IMR-90 (cell line): ENCODE data around the gene MBTD1. TPM values are rescaled to one million over a fixed set of nuclear protein-coding genes. Genes with fewer than 3 reads are reported as not detected.

Experiments
- ATAC-seq: fragments of 200-7000 bp; cut with Tn5 transposase; 2 replicates; pipeline ENCODE4 v1.9.1; 2020; ENCODE audit warnings: low read depth, mild to moderate bottlenecking, moderate library complexity
- BruUV-seq: library from RNA; stranded (reverse); fragments of 400-500 nt; replicated peaks from 2 replicates; lab custom pipeline; 2021; lab: Mats Ljungman, UMichigan
- CTCF ChIA-PET: fragments of 300-600 bp; formaldehyde crosslinking; extraction: SDS; loops from one replicate; lab custom pipeline; 2021; ENCODE audit warnings: antibody characterized with exemption; lab: Yijun Ruan, JAX
- POLR2A ChIA-PET: fragments of 300-600 bp; sonication (Branson Sonifier 250); formaldehyde crosslinking; loops from one replicate; lab custom pipeline; 2022; ENCODE audit warnings: antibody characterized with exemption; ENCODE audit not compliant: unreplicated experiment; lab: Charles Lee
- DNase-seq: peaks from one replicate; pipeline ENCODE4 v3.0.0; 2013
- H2AFZ ChIP-seq: replicated peaks from 2 replicates; pipeline ENCODE3; 2013; ENCODE audit warnings: low read length, mild to moderate bottlenecking; ENCODE audit not compliant: poor library complexity
- H2AK5ac ChIP-seq: 2 replicates; pipeline ENCODE4 v1.6.1; 2013; ENCODE audit warnings: low read depth, low read length, inconsistent platforms
- H2AK9ac ChIP-seq: replicated peaks from 2 replicates; pipeline ENCODE3; 2013; ENCODE audit warnings: mild to moderate bottlenecking, low read depth, low read length, moderate library complexity; ENCODE audit not compliant: poor library complexity
- H2BK120ac ChIP-seq: 2 replicates; pipeline ENCODE4 v1.6.1; 2013; ENCODE audit warnings: low read depth, low read length, inconsistent platforms
- H2BK15ac ChIP-seq: 3 replicates; pipeline ENCODE4 v1.6.1; 2013; ENCODE audit warnings: low read depth, low read length, inconsistent platforms
- H2BK20ac ChIP-seq: 2 replicates; pipeline ENCODE4 v1.6.1; 2013; ENCODE audit warnings: low read depth, mild to moderate bottlenecking, inconsistent platforms, low read length, moderate library complexity
- H2BK5ac ChIP-seq: 2 replicates; pipeline ENCODE4 v1.6.1; 2013; ENCODE audit warnings: mild to moderate bottlenecking, low read depth, low read length, inconsistent platforms; ENCODE audit not compliant: poor library complexity, severe bottlenecking
- H3K14ac ChIP-seq: replicated peaks from 2 replicates; pipeline ENCODE4 v1.6.1; 2013; ENCODE audit warnings: low read depth, low read length, inconsistent platforms
- H3K18ac ChIP-seq: 2 replicates; pipeline ENCODE4 v1.6.1; 2013; ENCODE audit warnings: low read depth, low read length, control low read depth
- H3K23ac ChIP-seq: 2 replicates; pipeline ENCODE4 v1.6.1; 2013; ENCODE audit warnings: low read depth, low read length, inconsistent platforms
- H3K27ac ChIP-seq: 2 replicates; pipeline ENCODE4 v1.5.1; 2013; ENCODE audit warnings: mild to moderate bottlenecking, control low read depth, low read length; ENCODE audit not compliant: insufficient read depth
- H3K27me3 ChIP-seq: 2 replicates; pipeline ENCODE4 v1.6.1; 2013; ENCODE audit warnings: low read length; ENCODE audit not compliant: control insufficient read depth, insufficient read depth
- H3K36me3 ChIP-seq: 2 replicates; pipeline ENCODE4 v1.6.1; 2013; ENCODE audit warnings: low read length, mixed read lengths; ENCODE audit not compliant: control insufficient read depth, insufficient read depth
- H3K4ac ChIP-seq: 2 replicates; pipeline ENCODE4 v1.6.1; 2013; ENCODE audit warnings: low read depth, low read length, inconsistent platforms
- H3K4me1 ChIP-seq: 2 replicates; pipeline ENCODE4 v1.6.1; 2013; ENCODE audit warnings: low read length, mixed read lengths; ENCODE audit not compliant: control insufficient read depth, insufficient read depth
- H3K4me2 ChIP-seq: 2 replicates; pipeline ENCODE4 v1.6.1; 2013; ENCODE audit warnings: low read depth, mild to moderate bottlenecking, control low read depth, low read length, moderate library complexity
- H3K4me3 ChIP-seq: 2 replicates; pipeline ENCODE4 v1.5.1; 2013; ENCODE audit warnings: low read depth, mild to moderate bottlenecking, control low read depth, low read length, moderate library complexity; ENCODE audit not compliant: insufficient read depth
- H3K56ac ChIP-seq: 2 replicates; pipeline ENCODE4 v1.6.1; 2013; ENCODE audit warnings: low read length, inconsistent platforms; ENCODE audit not compliant: insufficient read depth; ENCODE audit errors: extremely low read depth
- H3K79me1 ChIP-seq, 2 experiments: 2 replicates each; pipeline ENCODE4 v1.6.1; 2013; ENCODE audit warnings: low read length in 2 of 2, inconsistent platforms in 1 of 2, low read depth in 1 of 2
- H3K9ac ChIP-seq: 2 replicates; pipeline ENCODE4 v1.6.1; 2013; ENCODE audit warnings: low read depth, low read length, control low read depth
- H3K9me1 ChIP-seq: 2 replicates; pipeline ENCODE4 v1.6.1; 2013; ENCODE audit warnings: low read length, inconsistent platforms; ENCODE audit not compliant: insufficient read depth
- H3K9me3 ChIP-seq: 2 replicates; pipeline ENCODE4 v1.6.1; 2013; ENCODE audit warnings: low read length; ENCODE audit not compliant: control insufficient read depth, insufficient read depth
- H4K20me1 ChIP-seq: 2 replicates; pipeline ENCODE4 v1.6.1; 2013; ENCODE audit warnings: low read length, inconsistent platforms; ENCODE audit not compliant: insufficient read depth
- H4K5ac ChIP-seq: 2 replicates; pipeline ENCODE4 v1.6.1; 2013; ENCODE audit warnings: mild to moderate bottlenecking, low read depth, low read length, control low read depth
- H4K8ac ChIP-seq, 2 experiments: 2 replicates each; pipeline ENCODE4 v1.6.1; 2013; ENCODE audit warnings: low read depth in 2 of 2, low read length in 2 of 2, control low read depth in 1 of 2, inconsistent platforms in 1 of 2
- H4K91ac ChIP-seq: 2 replicates; pipeline ENCODE4 v1.6.1; 2013; ENCODE audit warnings: low read depth, low read length, inconsistent platforms; ENCODE audit not compliant: insufficient read depth
- CHD1 ChIP-seq: IDR thresholded peaks from 2 replicates; pipeline ENCODE4 v1.6.1; 2012; ENCODE audit warnings: low read depth, low read length, improper control_type of control experiment
- FOS ChIP-seq: fragments of 150-350 bp; IDR thresholded peaks from 2 replicates; pipeline ENCODE4 v1.6.1; 2016; ENCODE audit warnings: low read depth, low read length
- MAZ ChIP-seq: IDR thresholded peaks from 2 replicates; pipeline ENCODE4 v1.6.1; 2012; ENCODE audit warnings: low read depth, mild to moderate bottlenecking, low read length, improper control_type of control experiment, moderate library complexity, borderline replicate concordance
- MXI1 ChIP-seq: IDR thresholded peaks from 2 replicates; pipeline ENCODE4 v1.6.1; 2012; ENCODE audit warnings: low read depth, mild to moderate bottlenecking, low read length, moderate library complexity, borderline replicate concordance
- NFE2L2 ChIP-seq: fragments of 150-350 bp; IDR thresholded peaks from 2 replicates; pipeline ENCODE4 v1.6.1; 2016; ENCODE audit warnings: low read depth, mild to moderate bottlenecking, low read length
- POLR2A ChIP-seq: IDR thresholded peaks from 2 replicates; pipeline ENCODE4 v1.6.1; 2012; ENCODE audit warnings: mild to moderate bottlenecking, low read depth, low read length
- RCOR1 ChIP-seq: IDR thresholded peaks from 2 replicates; pipeline ENCODE4 v1.6.1; 2012; ENCODE audit warnings: mild to moderate bottlenecking, low read length, improper control_type of control experiment; ENCODE audit not compliant: insufficient replicate concordance
- USF2 ChIP-seq: fragments of 150-350 bp; IDR thresholded peaks from 2 replicates; pipeline ENCODE4 v1.6.1; 2017; ENCODE audit warnings: mild to moderate bottlenecking, antibody characterized with exemption, low read length, low read depth
- WGBS, 2 experiments: methylation state at CpG; one replicate each; pipeline versions ENCODE4 v1.1.5 to v1.1.7; 2013; ENCODE audit warnings: missing lambda C conversion rate in 2 of 2; ENCODE audit not compliant: insufficient read length in 1 of 2; ENCODE audit errors: extremely low coverage in 2 of 2; 5-methylcytosine and 5-hydroxymethylcytosine counted together
- dilution Hi-C: fragments of 300-500 bp; cut with HindIII; formaldehyde crosslinking; loops from one replicate; pipeline ENCODE4 v1.14.3; 2018; ENCODE audit warnings: low sequenced_read_pairs; ENCODE audit not compliant: unreplicated experiment
- in situ Hi-C: fragments of 300-500 bp; cut with MboI; formaldehyde crosslinking; loops from 3 replicates; pipeline ENCODE4 v1.14.3; 2019; ENCODE audit warnings: low sequenced_read_pairs, inconsistent platforms, mixed read lengths
- intact Hi-C: fragments of 100-400 bp; cut with micrococcal nuclease; formaldehyde crosslinking; loops from 2 replicates; pipeline ENCODE4 v1.10.0; 2022
- polyA plus RNA-seq, 3 experiments: library from polyadenylated mRNA; depleted of rRNA; stranded (reverse); fragments of >200 nt; gene quantifications; 2 replicates each; pipeline ENCODE4 v1.2.3, GENCODE V29; 2012; ENCODE audit warnings: low replicate concordance in 1 of 3
- total RNA-seq: library from RNA; depleted of rRNA; stranded (reverse); fragments of >200 nt; gene quantifications from 2 replicates; pipeline ENCODE4 v1.2.3, GENCODE V29; 2012

The MBTD1 gene
- total and polyA plus RNA-seq, 2 of the 4 experiments (the other 2 are of a cell fraction) = 3.2 to 5.6 TPM

GRCh38 chr17:51166198-51166986 is 93.5 kb downstream of the MBTD1 start, which contains the start of gene NME2:
Gene NME2, plus strand, starts transcription at chr17:51166411. Its CDS starts 420 bp downstream, at chr17:51166831.
- Histone ChIP-seq H3K79me1 (peaks cover 27 to 52% of the 10 kb centered on the region in 2 experiments), H3K4ac (peak within 1 kb of the TSS; percentile 97), H2BK20ac (no peak within 1 kb of the TSS), H3K4me1 (peaks cover 8% of the 10 kb centered on the region; the same call in 1 of the 2 replicates), H3K27me3 (no peaks in the 10 kb centered on the region), H2AFZ (peak within 1 kb of the TSS; percentile 99), H4K8ac (peak within 1 kb of the TSS; percentile 95 to 100), H3K9me1 (peaks cover 11% of the 10 kb centered on the region; the same call in 1 of the 2 replicates), H3K27ac (peak within 1 kb of the TSS; percentile 91), H3K9me3 (no peaks in the 10 kb centered on the region), H3K4me2 (peak within 1 kb of the TSS; percentile 94), H4K91ac (peak within 1 kb of the TSS; percentile 95), H3K14ac (peak within 1 kb of the TSS; percentile 99), H3K4me3 (peak within 1 kb of the TSS; percentile 87), H2BK5ac (peak within 1 kb of the TSS; percentile 95), H3K9ac (peak within 1 kb of the TSS; percentile 88), H2AK5ac (peak within 1 kb of the TSS; percentile 94), H3K18ac (peak within 1 kb of the TSS; percentile 76), H2BK15ac (peak within 1 kb of the TSS; percentile 25; the same call in 2 of the 3 replicates), H3K23ac (peak within 1 kb of the TSS; percentile 97), H2AK9ac (peak within 1 kb of the TSS; percentile 99), H3K36me3 (peaks cover 35% of the 10 kb centered on the region), H4K5ac (peak within 1 kb of the TSS; percentile 95), H2BK120ac (peak within 1 kb of the TSS; percentile 19; the same call in 1 of the 2 replicates), H4K20me1 (peaks cover 19% of the 10 kb centered on the region), H3K56ac (peak within 1 kb of the TSS; percentile 82)
- 1% methylated on average over 43 of the region's 98 CpGs; no CpG with 5 or more reads in 1 of the 2 experiments for WGBS, 2 experiments
- in situ Hi-C loops = no loop called here
- ChIA-PET POLR2A (no interaction called here), CTCF (interaction anchor here (0.5 to 1.3 kb wide), 2 partner anchors 43 to 98 kb away, joined by 3 read pairs; no protein-coding TSS in a partner anchor)
- TF ChIP-seq MXI1 = peak; percentile 99
- no peak for TF ChIP-seq CHD1
- TF ChIP-seq MAZ = peak; percentile 73; the same call in 1 of the 2 replicates
- TF ChIP-seq FOS = no peak
- TF ChIP-seq USF2 = peak; percentile 94
- TF ChIP-seq RCOR1 = no peak
- TF ChIP-seq NFE2L2 = no peak
- peak; percentile 72 for TF ChIP-seq POLR2A
- no TSS peak for BruUV-seq
- intact Hi-C loops = loop anchor here (2.0 to 5.0 kb wide), 2 partner anchors 94 to 371 kb away; partner anchors contain the start of genes MBTD1 and UTP18
- DNase-seq = peak; percentile 77
- ATAC-seq = peak; percentile 95
- dilution Hi-C loops = no loop called here
